OCI-LY1 (cell line): ENCODE measurements around the gene PPFIA4.
"Not testable (repeated sequence)": the region's sequence is repeated elsewhere in the genome, so short reads cannot be mapped to it uniquely, and the experiment has no call there.

Experiments
- H2AFZ ChIP-seq: fragments of 200-600 bp; sonication (generic), shearing (Covaris generic); 2 replicates; pipeline ENCODE4 v1.6.0; 2014; ENCODE audit warnings: antibody characterized with exemption, mild to moderate bottlenecking, low read length
- H3F3A ChIP-seq: fragments of 200-600 bp; sonication (generic), shearing (Covaris generic); 2 replicates; pipeline ENCODE4 v1.6.0; 2014; ENCODE audit warnings: mild to moderate bottlenecking, antibody characterized with exemption, low read length, moderate library complexity; ENCODE audit not compliant: insufficient read depth
- H3K27ac ChIP-seq: fragments of 200-600 bp; sonication (generic); 2 replicates; pipeline ENCODE4 v1.5.1; 2014; ENCODE audit warnings: low read length, mixed run types, mild to moderate bottlenecking, low read depth; ENCODE audit not compliant: poor library complexity, severe bottlenecking
- H3K27me3 ChIP-seq: fragments of 200-600 bp; sonication (generic); 2 replicates; pipeline ENCODE4 v1.6.0; 2014; ENCODE audit warnings: antibody characterized with exemption, mild to moderate bottlenecking, low read length, moderate library complexity; ENCODE audit not compliant: insufficient read depth
- H3K36me3 ChIP-seq: fragments of 200-600 bp; sonication (generic); 2 replicates; pipeline ENCODE4 v1.6.1; 2014; ENCODE audit warnings: mild to moderate bottlenecking, antibody characterized with exemption, low read length, moderate library complexity, mixed read lengths; ENCODE audit not compliant: insufficient read depth
- H3K4me1 ChIP-seq: fragments of 200-600 bp; sonication (generic); 2 replicates; pipeline ENCODE4 v1.5.1; 2014; ENCODE audit warnings: mild to moderate bottlenecking, low read length, moderate library complexity; ENCODE audit not compliant: insufficient read depth, severe bottlenecking
- H3K4me2 ChIP-seq: fragments of 200-600 bp; sonication (generic), shearing (Covaris generic); 2 replicates; pipeline ENCODE4 v1.6.1; 2014; ENCODE audit warnings: low read length
- H3K4me3 ChIP-seq: fragments of 200-600 bp; sonication (generic); 2 replicates; pipeline ENCODE4 v1.5.1; 2014; ENCODE audit warnings: low read length, low read depth, mild to moderate bottlenecking, mixed read lengths; ENCODE audit not compliant: poor library complexity, severe bottlenecking
- H3K79me2 ChIP-seq: fragments of 200-600 bp; shearing (Covaris generic); 2 replicates; pipeline ENCODE4 v1.6.1; 2016; ENCODE audit warnings: mixed run types, low read length, mixed read lengths; ENCODE audit not compliant: insufficient read depth
- H3K9ac ChIP-seq: fragments of 200-600 bp; sonication (generic), shearing (Covaris generic); 2 replicates; pipeline ENCODE4 v1.6.1; 2014; ENCODE audit warnings: mild to moderate bottlenecking, low read length, mixed read lengths
- H3K9me2 ChIP-seq: fragments of 200-600 bp; sonication (generic), shearing (Covaris generic); 2 replicates; pipeline ENCODE4 v1.6.1; 2014; ENCODE audit warnings: low read depth, mild to moderate bottlenecking, low read length, mixed read lengths
- H3K9me3 ChIP-seq: fragments of 200-600 bp; shearing (Covaris generic); 2 replicates; pipeline ENCODE4 v1.6.1; 2014; ENCODE audit warnings: low read length, mixed read lengths
- H4K20me1 ChIP-seq: fragments of 200-600 bp; sonication (generic), shearing (Covaris generic); 2 replicates; pipeline ENCODE4 v1.6.0; 2016; ENCODE audit warnings: mild to moderate bottlenecking, low read length; ENCODE audit not compliant: insufficient read depth
- CTCF ChIP-seq: fragments of 200-600 bp; sonication (generic), shearing (Covaris generic); IDR thresholded peaks from 2 replicates; pipeline ENCODE4 v1.5.1; 2017; ENCODE audit warnings: mild to moderate bottlenecking, antibody characterized with exemption, low read length, moderate library complexity, mixed read lengths
- EZH2 ChIP-seq: fragments of 200-600 bp; sonication (generic), shearing (Covaris generic); IDR thresholded peaks from 2 replicates; pipeline ENCODE4 v1.8.0; 2017; ENCODE audit warnings: borderline replicate concordance, mixed run types, mild to moderate bottlenecking, antibody characterized with exemption, low read length, moderate library complexity, mixed read lengths

Gene PPFIA4

GRCh38 chr1:202981939-202982338 is 44.4 kb upstream of the PPFIA4 start:
- H3K79me2 ChIP-seq = no peaks in the 10 kb centered on the region
- no peak overlapping the region for H2AFZ ChIP-seq
- no peaks in the 10 kb centered on the region for H3F3A ChIP-seq
- no peaks in the 10 kb centered on the region for H3K9me2 ChIP-seq
- H3K4me3 ChIP-seq = no peak overlapping the region
- H3K27me3 ChIP-seq = 0 out of 2 replicates have a peak, but pooled peaks cover 7% of the 10 kb centered on the region
- H3K36me3 ChIP-seq = no peaks in the 10 kb centered on the region
- no peak overlapping the region for H3K4me2 ChIP-seq
- H3K27ac ChIP-seq = no peak overlapping the region
- H3K9me3 ChIP-seq = no peaks in the 10 kb centered on the region
- TF ChIP-seq EZH2 (no peak), CTCF (no peak)
- no peaks in the 10 kb centered on the region for H3K4me1 ChIP-seq
- H3K9ac ChIP-seq = no peak overlapping the region
- H4K20me1 ChIP-seq = no peaks in the 10 kb centered on the region

GRCh38 chr1:202982715-202983430 is 43.4 kb upstream of the PPFIA4 start:
- Histone ChIP-seq H3K27me3 (0 out of 2 replicates have a peak, but pooled peaks cover 10% of the 10 kb centered on the region), H3K9ac (no peak overlapping the region), H3K4me2 (no peak overlapping the region), H4K20me1 (no peaks in the 10 kb centered on the region), H3K79me2 (no peaks in the 10 kb centered on the region), H3K4me3 (no peak overlapping the region), H3K9me3 (no peaks in the 10 kb centered on the region), H3K9me2 (no peaks in the 10 kb centered on the region), H2AFZ (no peak overlapping the region), H3K4me1 (no peaks in the 10 kb centered on the region), H3F3A (no peaks in the 10 kb centered on the region), H3K27ac (no peak overlapping the region), H3K36me3 (no peaks in the 10 kb centered on the region)
- TF ChIP-seq EZH2 = no peak
- TF ChIP-seq CTCF = no peak

- H3K9me3 ChIP-seq, H3K36me3 ChIP-seq, H3K27me3 ChIP-seq, H3K9ac ChIP-seq, H3K79me2 ChIP-seq, H3K9me2 ChIP-seq, H3K4me3 ChIP-seq, H4K20me1 ChIP-seq, H2AFZ ChIP-seq, H3K27ac ChIP-seq, H3K4me1 ChIP-seq, H3K4me2 ChIP-seq, H3F3A ChIP-seq: not testable (repeated sequence)
Measured at GRCh38 chr1:202986120-202986519, 40.2 kb upstream of the PPFIA4 start.

- TF ChIP-seq EZH2 = no peak
- no peak for TF ChIP-seq CTCF
- peaks cover 13% of the 10 kb centered on the region; the same call in 1 of the 2 replicates for H3K27me3 ChIP-seq
- H3K4me2 ChIP-seq = no peak overlapping the region
- H3K79me2 ChIP-seq = no peaks in the 10 kb centered on the region
- no peaks in the 10 kb centered on the region for H3F3A ChIP-seq
- H3K9me2 ChIP-seq = no peaks in the 10 kb centered on the region
- no peak overlapping the region for H3K27ac ChIP-seq
- H3K9me3 ChIP-seq = no peaks in the 10 kb centered on the region
- H4K20me1 ChIP-seq = no peaks in the 10 kb centered on the region
- H3K9ac ChIP-seq = no peak overlapping the region
- H3K4me1 ChIP-seq = no peaks in the 10 kb centered on the region
- no peak overlapping the region for H2AFZ ChIP-seq
- H3K36me3 ChIP-seq = no peaks in the 10 kb centered on the region
- no peak overlapping the region for H3K4me3 ChIP-seq
Measured at GRCh38 chr1:202987255-202987654, 39.0 kb upstream of the PPFIA4 start.
